Astrocyte of the cerebellum (primary cell): ENCODE measurements around the gene SNAI3.

Experiments
- DNase-seq: peaks from one replicate; pipeline ENCODE4 v3.0.0-alpha.2; 2011; ENCODE audit warnings: low read depth
- H3K4me3 ChIP-seq: 2 replicates; pipeline ENCODE4 v1.5.1; 2011; ENCODE audit warnings: mild to moderate bottlenecking, low read depth, low read length, moderate library complexity
- CTCF ChIP-seq: IDR thresholded peaks from 2 replicates; pipeline ENCODE4 v1.5.1; 2012; ENCODE audit warnings: low read length, low read depth, moderate library complexity, mild to moderate bottlenecking; ENCODE audit errors: missing control alignments
- in situ Hi-C: cut with HindIII; loops from 2 replicates; pipeline ENCODE4 v1.10.0; 2017; ENCODE audit warnings: low sequenced_read_pairs

Gene SNAI3

GRCh38 chr16:88695753-88696152 is 9.4 kb upstream of the SNAI3 start:
- TF ChIP-seq CTCF: no peak
- in situ Hi-C loops: no loop called here
- no peak overlapping the region for H3K4me3 ChIP-seq
- DNase-seq: no peak

GRCh38 chr16:88695218-88695617 is 8.9 kb upstream of the SNAI3 start:
- in situ Hi-C loops: no loop called here
- TF ChIP-seq CTCF: no peak
- no peak for DNase-seq
- no peak overlapping the region for H3K4me3 ChIP-seq

GRCh38 chr16:88694221-88695087 is 8.1 kb upstream of the SNAI3 start:
- H3K4me3 ChIP-seq: no peak overlapping the region
- no peak for DNase-seq
- in situ Hi-C loops: no loop called here
- no peak for TF ChIP-seq CTCF

- in situ Hi-C loops: no loop called here
- no peak overlapping the region for H3K4me3 ChIP-seq
- DNase-seq: no peak
These were observed 7.3 kb upstream of the SNAI3 start for GRCh38 chr16:88693420-88694177.

GRCh38 chr16:88692861-88693260 is 6.6 kb upstream of the SNAI3 start:
- no peak for DNase-seq
- no peak for TF ChIP-seq CTCF
- H3K4me3 ChIP-seq: no peak overlapping the region
- in situ Hi-C loops: no loop called here

More at GRCh38 chr16:88693420-88694177, 7.3 kb upstream of the SNAI3 start:
- TF ChIP-seq CTCF: no peak

- TF ChIP-seq CTCF: no peak
- in situ Hi-C loops: no loop called here
These were observed 5.7 kb upstream of the SNAI3 start for GRCh38 chr16:88691924-88692560.

More at GRCh38 chr16:88691924-88692560, 5.7 kb upstream of the SNAI3 start:
- H3K4me3 ChIP-seq: no peak overlapping the region
- DNase-seq: no peak
